Endodermal cell (in vitro differentiated cells): ENCODE results near the gene THUMPD2. TPM values are rescaled to one million over a fixed set of nuclear protein-coding genes. Genes with fewer than 3 reads are reported as not detected.

ENCODE experiments used
- DNase-seq: peaks from one replicate; pipeline ENCODE4 v3.0.0-alpha.2; 2017
- H3K27ac ChIP-seq: 2 replicates; pipeline ENCODE4 v1.5.1; 2013; ENCODE audit warnings: mild to moderate bottlenecking, low read depth, low read length, moderate library complexity
- H3K27me3 ChIP-seq: 2 replicates; pipeline ENCODE4 v1.6.1; 2013; ENCODE audit warnings: mild to moderate bottlenecking, low read length, moderate library complexity; ENCODE audit not compliant: insufficient read depth, control insufficient read depth, poor library complexity, severe bottlenecking
- H3K36me3 ChIP-seq: 2 replicates; pipeline ENCODE4 v1.7.0; 2013; ENCODE audit warnings: mild to moderate bottlenecking, low read length, moderate library complexity; ENCODE audit not compliant: control insufficient read depth, insufficient read depth
- H3K4me1 ChIP-seq: one replicate; pipeline ENCODE4 v1.7.0; 2013; ENCODE audit warnings: low read length; ENCODE audit not compliant: control insufficient read depth, insufficient read depth
- H3K4me3 ChIP-seq: 2 replicates; pipeline ENCODE4 v1.5.1; 2013; ENCODE audit warnings: mild to moderate bottlenecking, low read length, moderate library complexity
- H3K9ac ChIP-seq: 2 replicates; pipeline ENCODE4 v1.6.1; 2013; ENCODE audit warnings: mild to moderate bottlenecking, low read length, moderate library complexity; ENCODE audit not compliant: poor library complexity, severe bottlenecking; ENCODE audit errors: extremely low read depth
- H3K9me3 ChIP-seq: 2 replicates; pipeline ENCODE4 v1.6.1; 2013; ENCODE audit warnings: mild to moderate bottlenecking, low read length, moderate library complexity; ENCODE audit not compliant: control insufficient read depth
- H3K27ac Mint-ChIP-seq: 2 replicates; pipeline ENCODE4 v1.8.0; 2020; ENCODE audit warnings: mixed read lengths
- H3K27me3 Mint-ChIP-seq: 2 replicates; pipeline ENCODE4 v1.8.0; 2021; ENCODE audit warnings: mild to moderate bottlenecking, mixed read lengths; ENCODE audit not compliant: insufficient read depth
- H3K36me3 Mint-ChIP-seq: 2 replicates; pipeline ENCODE4 v1.8.0; 2020; ENCODE audit warnings: low read depth, mixed read lengths
- H3K4me1 Mint-ChIP-seq: 2 replicates; pipeline ENCODE4 v1.8.0; 2020; ENCODE audit warnings: mixed read lengths
- H3K4me3 Mint-ChIP-seq: 2 replicates; pipeline ENCODE4 v1.8.0; 2020; ENCODE audit warnings: mild to moderate bottlenecking, moderate library complexity, mixed read lengths
- H3K9me3 Mint-ChIP-seq: 2 replicates; pipeline ENCODE4 v1.8.0; 2020; ENCODE audit warnings: mild to moderate bottlenecking, mixed read lengths
- WGBS, 2 experiments: methylation state at CpG; one replicate each; pipeline versions ENCODE4 v1.1.5 to v1.1.7; 2013; ENCODE audit warnings: missing lambda C conversion rate in 2 of 2, mixed read lengths in 1 of 2; ENCODE audit not compliant: insufficient coverage in 1 of 2, insufficient read length in 1 of 2; 5-methylcytosine and 5-hydroxymethylcytosine counted together
- total RNA-seq, 2 donors: library from RNA; stranded (reverse); fragmentation: NEBNext Ultra II Directional in 1 of 2; extraction: Animal tissue kit (Norgen Biotek cat#: 25700) in 1 of 2; gene quantifications; 2 replicates in 1 of 2; 3 replicates in 1 of 2; pipeline ENCODE4 v1.2.1, GENCODE V29; 2021
- TF ChIP-seq, protein P1 (sequence below): fragments of 200-600 bp; sonication (generic); conservative IDR thresholded peaks from 2 replicates; pipeline ENCODE4 v1.5.0; 2021; ENCODE audit warnings: antibody characterized with exemption, mild to moderate bottlenecking

Gene THUMPD2
- total RNA-seq, 2 donors from 2014 or later: 11.3 to 13.6 TPM

DNA sequence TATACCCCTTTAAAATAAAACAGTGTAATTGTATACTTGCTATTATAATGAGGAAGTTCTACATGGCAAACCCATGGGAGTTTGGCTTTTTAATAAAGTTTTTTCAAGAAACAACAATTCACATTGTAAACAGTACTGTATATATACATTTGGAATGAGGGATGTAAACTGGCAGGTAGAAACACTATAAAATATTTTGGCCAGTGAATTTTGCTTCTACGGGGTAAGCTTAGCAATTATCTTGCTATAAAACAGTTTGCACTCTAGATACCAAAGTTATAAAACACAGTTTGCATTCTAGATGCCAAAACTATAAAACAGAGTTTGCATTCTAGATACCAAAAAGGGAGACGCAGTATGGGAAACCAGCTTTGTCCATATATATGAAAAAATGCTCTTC lies 16.6 kb downstream of the THUMPD2 start:
- TF ChIP-seq, protein P1, sequence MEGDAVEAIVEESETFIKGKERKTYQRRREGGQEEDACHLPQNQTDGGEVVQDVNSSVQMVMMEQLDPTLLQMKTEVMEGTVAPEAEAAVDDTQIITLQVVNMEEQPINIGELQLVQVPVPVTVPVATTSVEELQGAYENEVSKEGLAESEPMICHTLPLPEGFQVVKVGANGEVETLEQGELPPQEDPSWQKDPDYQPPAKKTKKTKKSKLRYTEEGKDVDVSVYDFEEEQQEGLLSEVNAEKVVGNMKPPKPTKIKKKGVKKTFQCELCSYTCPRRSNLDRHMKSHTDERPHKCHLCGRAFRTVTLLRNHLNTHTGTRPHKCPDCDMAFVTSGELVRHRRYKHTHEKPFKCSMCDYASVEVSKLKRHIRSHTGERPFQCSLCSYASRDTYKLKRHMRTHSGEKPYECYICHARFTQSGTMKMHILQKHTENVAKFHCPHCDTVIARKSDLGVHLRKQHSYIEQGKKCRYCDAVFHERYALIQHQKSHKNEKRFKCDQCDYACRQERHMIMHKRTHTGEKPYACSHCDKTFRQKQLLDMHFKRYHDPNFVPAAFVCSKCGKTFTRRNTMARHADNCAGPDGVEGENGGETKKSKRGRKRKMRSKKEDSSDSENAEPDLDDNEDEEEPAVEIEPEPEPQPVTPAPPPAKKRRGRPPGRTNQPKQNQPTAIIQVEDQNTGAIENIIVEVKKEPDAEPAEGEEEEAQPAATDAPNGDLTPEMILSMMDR: no peak
- Mint-ChIP-seq H3K4me1 (peaks cover 2% of the 10 kb centered on the region), H3K27ac (no peak overlapping the region), H3K36me3 (peaks cover 41% of the 10 kb centered on the region), H3K27me3 (no peaks in the 10 kb centered on the region), H3K9me3 (no peaks in the 10 kb centered on the region), H3K4me3 (no peak overlapping the region)
- Histone ChIP-seq H3K4me1 (no peaks in the 10 kb centered on the region), H3K4me3 (no peak overlapping the region), H3K9me3 (no peaks in the 10 kb centered on the region), H3K9ac (no peak overlapping the region), H3K27me3 (no peaks in the 10 kb centered on the region), H3K36me3 (peaks cover 63% of the 10 kb centered on the region), H3K27ac (no peak overlapping the region)
- WGBS, 2 experiments: 90 to 92% methylated on average over 2 of the region's 2 CpGs
- DNase-seq: no peak

DNA sequence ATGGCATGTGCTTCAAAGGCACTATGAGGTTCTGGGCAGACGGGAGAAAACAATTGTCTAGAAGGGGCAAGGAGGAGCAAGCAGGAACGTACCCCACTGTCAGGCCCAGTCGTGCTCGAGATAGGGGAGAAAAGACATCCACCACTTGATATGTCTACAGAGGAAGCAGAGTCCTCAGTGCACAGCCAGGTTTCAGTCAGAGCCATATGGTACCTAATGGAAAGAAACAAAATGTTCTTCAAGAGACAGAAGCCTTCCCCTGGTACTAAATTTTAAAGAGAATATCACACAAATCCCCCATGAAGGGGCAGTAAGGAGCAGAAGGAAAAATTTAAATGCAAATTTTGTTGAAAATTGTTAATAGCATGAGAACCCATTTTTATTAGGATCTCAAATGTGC lies 21.9 kb downstream of the THUMPD2 start:
- Mint-ChIP-seq H3K27ac (no peak overlapping the region), H3K36me3 (peaks cover 51% of the 10 kb centered on the region), H3K4me3 (no peak overlapping the region), H3K9me3 (no peaks in the 10 kb centered on the region), H3K27me3 (no peaks in the 10 kb centered on the region), H3K4me1 (peaks cover 2% of the 10 kb centered on the region)
- Histone ChIP-seq H3K9ac (no peak overlapping the region), H3K4me3 (no peak overlapping the region), H3K9me3 (no peaks in the 10 kb centered on the region), H3K27me3 (no peaks in the 10 kb centered on the region), H3K36me3 (peaks cover 87% of the 10 kb centered on the region), H3K27ac (no peak overlapping the region), H3K4me1 (no peaks in the 10 kb centered on the region)
- TF ChIP-seq, protein P1: no peak
- no peak for DNase-seq
- 94 to 96% methylated on average over 4 of the region's 4 CpGs for WGBS, 2 experiments

DNA sequence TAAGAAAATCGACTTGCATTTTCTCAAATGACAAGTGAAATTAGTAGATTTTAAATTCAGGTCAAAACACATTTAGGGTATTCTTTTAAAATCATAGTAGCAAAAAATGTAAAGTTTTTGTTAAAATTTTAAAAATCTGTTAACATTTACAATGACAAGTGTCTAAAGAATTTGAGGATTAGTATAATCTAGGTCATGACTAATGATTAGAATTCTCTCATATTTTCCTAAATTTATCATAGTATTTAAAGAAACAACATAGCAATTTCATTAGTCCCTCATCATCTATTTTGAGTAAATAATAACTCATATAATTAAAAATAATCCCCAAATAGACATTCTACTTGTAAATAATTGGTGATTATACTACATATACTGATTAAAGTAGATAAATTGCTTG lies 23.6 kb downstream of the THUMPD2 start:
- H3K36me3 Mint-ChIP-seq: peaks cover 56% of the 10 kb centered on the region
- peaks cover 87% of the 10 kb centered on the region for H3K36me3 ChIP-seq

More for the DNA sequence above, 23.6 kb downstream of the THUMPD2 start:
- H3K9me3 Mint-ChIP-seq: no peaks in the 10 kb centered on the region
- Histone ChIP-seq H3K27me3 (no peaks in the 10 kb centered on the region), H3K27ac (no peak overlapping the region), H3K4me3 (no peak overlapping the region), H3K4me1 (no peaks in the 10 kb centered on the region), H3K9me3 (no peaks in the 10 kb centered on the region), H3K9ac (no peak overlapping the region)
- DNase-seq: no peak
- peaks cover under 1% of the 10 kb centered on the region for H3K4me1 Mint-ChIP-seq
- WGBS, 2 experiments: 88% methylated on average over 1 of the region's 1 CpG; no CpG with 5 or more reads in 1 of the 2 experiments
- no peaks in the 10 kb centered on the region for H3K27me3 Mint-ChIP-seq
- no peak overlapping the region for H3K27ac Mint-ChIP-seq
- TF ChIP-seq, protein P1: no peak
- no peak overlapping the region for H3K4me3 Mint-ChIP-seq
